NCI-H2196 (cell line): ENCODE measurements around the gene C22orf23.
A peak's percentile ranks its signal among the peaks of the same experiment; 100 is the strongest.

Experiments
- DNase-seq: peaks from one replicate; lab custom pipeline; 2025; ENCODE audit not compliant: unreplicated experiment; lab: John Stamatoyannopoulos, UW

The C22orf23 gene

DNA sequence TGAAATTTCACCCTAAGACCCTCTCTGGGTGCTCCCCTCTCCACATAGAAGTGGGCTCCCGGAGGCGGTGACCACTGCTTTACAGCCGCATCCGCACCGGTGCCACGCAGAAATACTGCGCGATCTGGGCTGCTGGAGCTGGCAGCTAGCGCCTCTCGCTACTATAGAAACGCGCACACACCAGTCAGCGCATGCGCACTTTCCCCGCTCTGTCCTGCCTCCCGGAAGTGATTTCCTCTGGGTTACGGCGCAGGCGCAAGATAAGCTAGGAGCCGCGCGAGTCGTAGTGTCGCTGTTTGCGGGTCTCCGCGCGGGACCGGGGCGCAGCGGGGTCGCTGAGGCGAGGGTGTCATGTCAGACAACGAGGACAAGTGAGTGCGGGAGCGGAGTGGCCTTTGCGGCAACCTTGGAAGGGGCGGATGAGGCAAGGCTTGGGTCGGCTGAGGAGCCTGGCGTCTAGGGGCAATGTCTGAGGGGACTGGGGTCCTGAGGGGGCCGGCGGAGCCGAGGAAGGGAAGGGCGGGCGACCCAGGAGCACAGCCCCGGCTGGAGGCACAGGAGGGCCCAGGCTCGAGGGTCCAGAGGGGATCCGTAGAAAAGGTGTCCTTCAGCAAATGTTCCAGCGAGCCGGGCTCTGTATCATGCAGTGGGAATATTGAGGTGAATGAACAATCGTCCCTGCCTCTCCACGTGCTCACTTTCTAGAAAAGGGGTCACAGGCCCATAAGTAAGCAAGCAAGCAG is at the start of gene C22orf23, which contains the start of gene POLR2F:
TSS of gene C22orf23 (minus strand) at position 165 of the 743 bp plus-strand sequence. CDS start 452 bp downstream, outside the sequence.
TSS of gene POLR2F (plus strand) at position 263 of the 743 bp plus-strand sequence. CDS start at position 352, 89 bp downstream.
- DNase-seq: peak; percentile 86

DNA sequence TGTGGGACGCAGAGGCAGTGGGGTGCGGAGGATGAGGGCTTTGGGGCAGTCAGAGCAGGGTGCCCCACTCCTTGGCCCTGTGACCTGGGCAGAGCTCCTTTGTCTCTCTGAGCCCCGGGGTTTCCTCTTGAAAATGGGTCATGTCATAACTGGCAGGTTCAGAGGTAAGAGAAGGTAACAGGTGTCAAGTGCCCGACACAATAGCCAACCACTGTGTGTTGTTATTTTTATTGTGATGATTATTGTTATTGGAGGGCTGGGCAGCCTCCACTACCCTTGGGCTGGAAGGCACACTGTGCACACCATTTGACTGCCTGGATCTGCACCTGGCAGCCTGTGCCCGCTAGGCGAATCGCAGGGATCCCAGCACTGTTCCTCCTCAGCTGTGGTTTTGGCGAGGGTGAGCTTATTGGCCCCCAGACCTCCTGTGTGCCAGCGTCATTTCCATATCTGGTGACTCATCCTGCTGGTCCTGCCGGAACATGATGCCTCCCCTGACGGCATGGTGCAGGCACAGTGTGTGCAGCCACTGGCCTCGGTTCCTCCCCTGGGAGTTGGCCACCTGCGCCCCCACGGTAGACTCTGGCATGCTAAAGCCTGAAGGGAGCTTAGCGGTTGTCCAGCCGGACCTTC is 46.4 kb upstream of the C22orf23 start:
- no peak for DNase-seq

DNA sequence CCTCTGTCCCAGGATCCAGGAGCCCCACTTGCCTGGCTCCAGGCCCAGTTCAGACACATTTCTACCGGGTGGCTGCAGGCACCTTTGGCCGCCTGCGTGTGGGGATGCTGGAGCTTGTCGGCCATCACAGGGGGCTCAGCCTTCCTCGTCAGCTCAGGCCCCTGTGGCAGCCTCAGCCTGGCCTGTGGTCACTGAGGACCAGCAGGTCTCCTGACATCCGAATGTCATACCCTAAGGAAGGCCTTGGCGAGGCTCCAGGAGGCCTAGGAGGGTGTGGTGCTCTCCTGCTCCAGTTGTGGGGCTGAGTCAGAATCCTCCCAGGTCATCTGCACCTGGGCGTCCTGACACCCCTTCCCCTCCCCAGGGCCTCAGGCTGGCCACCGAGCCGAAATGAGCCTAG is 45.8 kb upstream of the C22orf23 start:
- no peak for DNase-seq

DNA sequence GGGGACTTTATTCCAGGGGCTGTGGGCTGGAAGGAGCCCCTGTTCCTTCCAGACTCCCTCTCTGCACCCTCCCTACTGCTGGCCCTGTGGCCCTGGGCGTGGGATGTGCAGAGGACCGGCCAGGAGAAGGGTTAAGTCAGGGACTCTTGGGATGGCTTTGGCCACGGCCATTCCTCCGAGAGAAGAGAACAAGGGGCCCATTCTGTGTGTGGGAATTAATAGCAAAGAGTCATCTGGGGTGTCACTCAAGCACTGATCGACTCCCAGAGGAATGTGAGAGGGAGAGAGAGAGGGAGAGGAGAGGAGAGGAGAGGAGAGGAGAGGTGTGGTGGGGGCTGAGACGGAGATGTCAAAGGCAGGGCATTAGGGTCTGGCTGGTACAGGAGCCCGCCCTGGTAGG is 45.1 kb upstream of the C22orf23 start:
- DNase-seq: no peak

DNA sequence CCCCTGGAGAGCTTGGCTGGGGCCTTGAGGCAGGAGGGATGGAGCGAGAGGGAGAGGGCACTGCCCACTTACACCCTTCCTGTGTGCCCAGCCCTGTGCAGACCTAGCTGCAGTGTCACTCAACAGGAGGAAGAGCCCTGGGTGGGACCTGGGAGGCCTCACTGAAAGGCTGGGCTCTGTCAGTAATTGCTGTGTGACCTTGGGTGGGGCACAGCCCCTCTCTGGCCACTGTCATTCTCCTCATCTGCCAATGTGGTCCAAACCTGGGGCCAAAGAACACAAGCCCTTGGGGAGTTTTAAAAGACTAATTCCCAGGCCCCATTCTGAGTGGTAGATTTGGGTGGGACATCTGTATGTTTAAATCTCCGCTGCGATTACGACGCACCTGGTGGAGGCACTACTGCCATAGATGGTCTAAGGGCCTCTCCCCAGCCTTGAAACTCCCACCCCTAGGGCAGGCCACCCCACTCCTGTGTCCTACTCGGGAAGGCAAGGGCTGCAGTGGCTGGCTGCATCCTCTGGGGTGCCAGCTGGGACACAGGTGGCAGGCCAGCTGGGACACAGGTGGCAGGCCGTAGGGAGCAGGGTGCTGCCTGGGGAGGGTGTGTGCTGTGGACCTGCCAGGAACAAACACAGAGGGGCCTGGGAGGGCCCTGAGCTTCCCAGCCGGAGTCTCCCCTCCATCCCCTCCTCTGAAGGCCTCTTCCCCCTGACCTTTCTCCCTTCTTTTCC is 43.3 kb upstream of the C22orf23 start:
- no peak for DNase-seq

DNA sequence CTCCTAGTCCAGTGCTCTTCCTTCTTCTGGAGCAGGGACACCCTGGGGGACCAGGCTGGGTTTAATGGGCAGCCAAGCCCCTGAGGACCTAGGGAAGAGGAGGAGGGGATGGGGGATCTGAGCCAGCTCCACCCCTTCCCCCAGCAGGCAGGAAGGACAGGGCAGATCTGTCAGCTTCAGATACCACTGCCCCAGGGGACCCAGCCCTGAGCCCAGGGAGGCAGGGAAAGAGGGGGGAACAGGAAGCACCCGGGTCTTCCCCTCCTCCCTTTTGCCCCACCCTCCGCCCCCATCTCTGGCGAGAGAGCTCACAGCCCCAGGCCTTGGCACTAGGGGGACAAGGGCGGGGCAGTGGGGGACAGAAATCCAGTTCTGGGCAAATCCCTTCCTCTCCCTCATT is 42.7 kb upstream of the C22orf23 start:
- no peak for DNase-seq

DNA sequence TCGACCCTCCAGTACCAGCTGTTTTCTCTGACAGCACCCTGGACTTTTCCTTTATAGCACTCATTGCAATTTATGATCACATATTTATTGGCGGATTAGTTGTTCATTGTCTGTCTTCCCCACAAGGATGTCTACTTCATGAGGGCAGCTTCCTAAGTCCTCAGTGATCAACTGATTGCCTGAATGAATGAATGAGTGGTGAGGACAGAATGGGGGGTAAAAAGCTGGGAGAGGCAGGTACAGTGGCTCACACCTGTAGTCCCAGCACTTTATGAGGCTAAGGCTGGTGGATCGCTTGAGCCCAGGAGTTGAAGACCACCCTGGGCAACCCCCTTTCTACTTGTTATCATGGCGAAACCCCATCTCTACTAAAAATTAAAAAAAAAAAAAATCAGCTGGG is 42.1 kb upstream of the C22orf23 start:
- DNase-seq: no peak

DNA sequence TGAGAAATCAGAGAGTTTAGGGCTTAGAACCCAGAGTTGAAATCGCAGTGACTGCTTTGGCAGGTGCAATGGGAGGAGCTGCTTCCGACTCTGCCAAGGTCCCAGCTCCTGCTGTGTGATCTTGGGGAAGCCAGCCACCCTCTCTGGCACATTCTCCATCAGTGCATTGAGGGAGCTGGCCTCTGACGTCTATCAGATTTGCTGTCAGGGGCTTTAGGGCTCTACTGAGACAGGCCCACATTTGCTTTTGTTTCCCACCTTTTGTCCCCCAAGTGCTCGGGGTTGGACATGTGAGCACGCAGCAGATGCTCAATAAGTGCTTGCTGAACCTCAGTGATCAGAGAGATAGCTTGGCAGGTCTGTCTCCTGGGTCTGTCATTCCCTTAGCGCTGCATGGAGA is 41.6 kb upstream of the C22orf23 start:
- DNase-seq: no peak

DNA sequence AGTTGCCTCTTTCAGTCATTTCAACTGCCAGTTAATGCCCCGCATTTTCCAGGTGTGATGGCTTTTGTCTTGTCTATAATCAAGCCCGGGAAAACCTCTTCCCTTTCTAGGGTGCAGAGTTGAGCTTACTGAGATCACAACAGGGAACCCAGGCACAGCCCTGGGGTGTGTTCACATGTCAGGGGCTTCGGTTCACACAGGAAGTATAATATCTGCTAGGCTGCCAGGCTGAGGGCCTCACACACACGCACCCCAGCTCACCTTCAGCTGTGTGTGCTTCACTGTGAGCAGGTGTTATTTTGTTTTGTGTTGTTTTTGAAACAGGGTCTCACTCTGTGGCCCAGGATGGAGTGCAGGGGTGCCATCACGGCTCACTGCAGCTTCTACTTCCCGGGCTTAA is 40.6 kb upstream of the C22orf23 start:
- no peak for DNase-seq

DNA sequence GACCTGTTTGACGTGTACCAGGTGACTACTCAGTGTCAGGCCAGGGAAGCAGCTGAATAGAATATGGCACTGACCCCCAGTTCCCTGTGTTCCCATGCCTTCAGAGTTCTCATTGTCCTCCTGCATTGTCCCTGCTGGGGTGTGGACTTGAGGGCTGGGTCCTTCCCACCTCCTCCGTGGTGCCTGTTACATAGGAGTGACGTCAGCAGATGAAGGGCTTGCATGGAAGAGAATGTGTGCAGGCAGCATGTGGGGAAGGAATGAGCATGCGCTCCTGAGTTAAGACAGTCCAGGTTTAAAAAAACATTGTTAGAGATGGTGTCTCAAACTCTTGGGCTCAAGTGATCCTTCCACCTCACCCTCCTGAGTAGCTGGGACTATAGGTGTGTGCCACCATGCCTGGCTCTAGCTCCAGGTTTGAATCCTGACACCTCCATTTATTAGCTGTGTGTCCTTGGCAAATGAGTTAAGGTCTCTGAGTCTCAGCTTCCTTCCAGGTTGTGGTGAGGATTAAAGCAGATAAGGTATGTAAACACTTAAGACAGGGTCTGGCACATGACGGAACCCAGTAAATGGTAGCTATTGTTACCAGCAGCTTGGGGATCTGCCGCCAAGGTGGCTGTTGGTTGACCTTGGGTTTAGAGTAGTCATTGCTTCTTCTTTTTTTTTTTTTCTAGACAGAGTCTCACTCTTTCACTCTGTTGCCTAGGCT is 38.5 kb upstream of the C22orf23 start:
- no peak for DNase-seq

DNA sequence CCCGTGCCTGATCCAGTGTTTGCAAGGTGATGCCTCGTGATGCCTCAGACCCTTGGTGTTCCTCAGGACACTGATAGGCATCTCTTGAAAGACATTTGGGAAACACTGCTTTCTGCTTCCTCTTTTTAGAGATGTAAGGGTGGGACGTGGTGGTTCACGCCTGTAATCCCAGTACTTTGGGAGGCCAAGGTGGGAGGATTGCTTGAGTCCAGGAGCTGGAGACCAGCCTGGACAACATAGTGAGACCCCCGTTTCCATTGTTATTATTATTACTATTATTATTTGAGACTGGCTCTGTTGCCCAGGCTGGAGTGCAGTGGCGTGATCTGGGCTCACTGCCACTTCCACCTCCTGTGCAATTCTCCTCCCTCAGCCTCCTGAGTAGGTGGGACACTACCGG is 37.5 kb upstream of the C22orf23 start:
- DNase-seq: no peak

DNA sequence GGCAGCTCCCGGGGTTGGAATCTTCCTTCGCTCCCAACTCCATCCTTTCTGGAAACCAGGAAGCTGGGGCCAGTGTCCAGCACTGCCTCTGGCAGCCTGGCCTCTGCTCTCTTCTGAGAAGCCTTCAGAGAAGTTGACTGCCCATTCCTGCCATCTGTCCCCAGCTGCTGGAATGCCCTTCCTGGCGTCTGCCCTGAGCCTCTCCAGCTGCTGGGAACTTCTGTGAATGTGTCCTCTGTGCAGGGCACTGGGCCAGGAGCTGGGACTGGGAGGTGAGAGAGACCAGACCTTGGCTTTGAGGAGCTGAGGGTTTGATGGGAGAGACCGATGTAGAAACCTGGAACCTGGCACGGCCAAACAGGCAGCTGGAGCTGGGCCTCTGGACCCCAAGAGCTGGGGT is 36.9 kb upstream of the C22orf23 start:
- DNase-seq: no peak

DNA sequence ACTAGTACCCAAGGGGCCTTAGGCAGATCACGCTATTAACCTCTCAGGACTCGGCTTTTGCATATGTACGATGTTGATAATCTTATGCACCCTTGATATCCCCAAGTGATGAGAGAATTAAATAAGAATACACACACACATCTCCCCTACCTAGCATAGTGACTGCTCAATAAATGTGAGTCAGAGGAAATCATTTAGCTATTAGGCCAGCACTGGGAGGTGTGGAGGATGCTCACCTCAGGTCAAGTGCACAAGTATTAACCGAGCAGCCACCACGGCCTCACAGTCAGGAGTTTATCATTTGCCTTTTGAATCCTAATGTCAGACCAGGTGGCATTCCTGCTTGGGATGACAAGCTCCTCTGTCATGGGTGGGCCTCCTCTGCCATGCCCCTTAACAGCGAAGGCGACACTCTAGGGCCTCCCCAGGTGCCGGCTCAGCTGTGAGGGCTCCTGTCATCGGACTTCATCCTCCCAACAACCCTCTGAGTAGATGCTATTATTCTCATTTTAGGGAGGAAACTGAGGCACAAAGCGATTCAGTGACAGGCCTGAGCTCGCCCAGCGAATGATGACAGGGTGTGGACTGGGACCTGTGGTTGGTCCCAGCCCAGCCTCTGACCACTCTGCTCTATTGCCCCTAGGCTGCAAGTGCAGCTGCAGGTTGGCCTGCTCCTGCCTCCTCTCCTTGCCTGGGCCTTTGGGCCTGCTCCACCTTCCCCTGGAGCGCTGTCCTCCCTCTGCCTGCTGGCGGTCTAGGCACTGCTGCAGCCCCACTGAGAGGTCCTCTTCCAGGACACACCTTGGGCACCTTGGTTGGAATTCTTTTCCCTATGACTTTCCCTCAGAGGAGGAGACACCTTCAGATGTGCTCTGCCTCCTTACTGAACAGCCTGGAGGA is 36.0 kb upstream of the C22orf23 start:
- no peak for DNase-seq

DNA sequence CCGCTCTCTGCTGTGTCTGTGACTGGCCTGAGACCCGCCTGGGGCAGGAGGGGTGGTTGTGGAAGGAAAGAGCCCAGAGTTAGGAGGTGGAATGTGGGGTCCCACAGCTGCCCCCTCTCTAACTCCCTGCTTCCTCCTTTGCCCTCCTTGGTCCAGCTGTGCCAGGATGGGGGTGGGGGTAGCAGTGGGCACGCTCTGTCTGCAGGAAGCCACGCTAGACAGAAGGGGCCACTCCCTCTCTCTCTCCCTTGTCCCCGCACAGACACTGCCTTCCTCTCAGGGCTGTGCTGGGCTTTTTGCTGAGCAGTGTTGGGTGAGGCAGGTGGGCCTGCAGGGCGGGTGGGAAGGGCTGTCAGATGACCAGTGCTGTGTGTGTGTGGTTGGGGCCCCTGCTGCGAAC is 33.0 kb upstream of the C22orf23 start:
- DNase-seq: no peak

DNA sequence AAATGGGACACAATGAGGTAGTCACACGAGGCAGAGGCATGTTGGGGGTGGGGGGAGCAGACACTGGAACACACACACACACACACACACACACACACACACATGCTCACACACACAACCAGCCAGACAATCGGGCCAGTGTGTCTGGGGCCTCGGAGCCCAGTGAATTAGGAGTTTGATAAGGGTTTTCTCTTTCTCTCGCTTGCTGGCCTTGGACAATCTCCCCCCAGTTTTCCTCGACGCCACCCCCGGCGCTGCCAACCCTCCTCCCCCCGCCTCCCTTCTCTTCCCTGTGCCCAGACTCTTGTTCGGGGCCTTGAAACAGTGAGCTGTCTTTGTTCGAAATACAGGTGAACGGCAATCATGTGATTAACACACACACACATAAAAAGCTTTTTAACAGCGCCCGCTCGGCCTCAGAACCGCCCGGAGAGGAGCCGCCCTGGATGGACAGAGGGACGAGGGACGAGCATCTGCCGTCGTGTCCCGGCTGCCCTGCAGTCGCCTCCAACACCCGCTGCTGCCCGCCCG is 32.4 kb upstream of the C22orf23 start:
- DNase-seq: no peak

DNA sequence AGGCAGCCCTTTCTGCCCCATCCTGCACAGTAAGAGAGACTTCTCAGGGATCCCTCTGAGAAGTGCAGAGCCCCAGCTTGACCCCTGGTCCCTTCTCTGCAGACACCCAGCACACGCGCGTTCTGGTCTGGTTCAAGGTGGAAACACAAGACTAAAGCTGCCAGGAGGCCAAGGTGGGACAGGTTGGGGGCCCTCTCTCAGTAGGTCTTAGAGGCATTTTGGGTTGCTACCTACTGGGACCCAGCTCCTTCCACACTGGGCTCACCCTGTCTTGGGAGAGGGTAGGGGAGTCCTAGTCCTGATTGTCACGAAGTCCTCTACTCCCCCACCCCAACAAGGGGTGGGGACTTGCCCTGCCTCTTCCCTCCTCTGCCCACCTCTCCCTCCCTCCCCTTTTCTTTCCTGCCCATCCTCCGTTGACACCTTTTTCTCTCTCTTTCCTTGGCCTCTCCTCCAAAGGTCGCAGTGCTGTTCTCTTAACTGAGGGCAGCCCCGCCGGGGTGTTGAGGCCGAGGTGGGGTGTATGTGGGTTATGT is 31.7 kb upstream of the C22orf23 start:
- no peak for DNase-seq

DNA sequence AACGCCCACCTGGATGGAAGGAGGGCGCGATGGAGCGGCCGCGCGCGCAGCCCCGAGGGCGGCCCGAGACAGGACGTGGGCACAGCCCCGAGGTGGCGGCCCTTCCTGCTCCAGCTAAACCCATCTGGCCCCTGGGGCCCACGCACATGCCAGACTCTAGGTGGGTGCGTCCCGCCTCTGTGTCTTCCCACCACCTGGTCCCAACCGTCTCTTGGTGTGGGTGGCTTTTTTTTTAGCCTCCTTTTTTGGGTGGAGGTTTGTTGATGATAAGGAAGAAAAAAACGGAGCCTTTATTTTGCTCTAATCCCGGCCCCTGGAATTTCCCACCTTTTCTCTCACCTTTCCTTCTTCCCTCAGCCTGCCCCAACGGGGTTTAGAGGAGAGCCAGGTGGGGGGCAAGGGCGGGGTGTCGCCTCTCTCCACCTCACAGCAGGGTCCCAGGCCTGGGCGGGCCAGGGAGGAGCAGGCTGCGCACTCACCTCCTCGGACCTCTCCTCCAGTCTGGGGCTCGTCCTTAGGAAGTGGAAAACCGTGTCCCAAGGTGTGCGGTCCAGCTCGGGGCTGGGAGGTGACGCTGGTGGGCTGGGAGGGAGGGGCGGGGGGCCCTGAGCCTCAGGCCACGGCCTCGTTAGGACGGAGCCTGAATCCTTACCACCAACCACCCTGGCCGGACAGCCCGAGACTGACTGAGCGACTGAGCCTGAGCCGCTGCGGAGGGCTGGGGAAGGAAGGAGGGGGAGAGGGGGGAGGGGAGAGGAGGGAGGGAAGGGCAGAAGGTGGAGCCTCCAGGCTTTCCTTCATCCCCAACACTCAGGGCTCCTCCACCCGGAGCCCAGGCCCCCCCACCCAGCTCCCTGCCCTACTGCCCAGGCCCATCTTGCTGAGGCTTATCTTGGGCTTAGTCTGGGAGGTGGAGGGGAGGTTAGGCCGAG is 30.7 kb upstream of the C22orf23 start, which contains the start of gene SOX10:
TSS of gene SOX10 (minus strand) at position 696 of the 932 bp plus-strand sequence. CDS start 771 bp downstream, outside the sequence.
- DNase-seq: no peak
